A549 (cell line): ENCODE measurements around the gene SVIL. TPM values are rescaled to one million over a fixed set of nuclear protein-coding genes. Genes with fewer than 3 reads are reported as not detected.
A peak's percentile ranks its signal among the peaks of the same experiment; 100 is the strongest.

Experiments
- ATAC-seq, 2 experiments: fragments of 200-7000 bp in 1 of 2; fragments of >200 bp in 1 of 2; cut with Nextera tagmentation in 1 of 2; cut with Tn5 transposase in 1 of 2; 3 replicates each; pipeline versions ENCODE4 v1.8.0 to v1.9.1; 2018 to 2020; ENCODE audit warnings: mild to moderate bottlenecking in 1 of 2, moderate library complexity in 1 of 2
- CTCF ChIA-PET: fragments of 300-600 bp; sonication (Branson Sonifier 250); formaldehyde crosslinking; extraction: SDS; loops from one replicate; lab custom pipeline; 2021; ENCODE audit warnings: antibody characterized with exemption, inconsistent platforms; lab: Yijun Ruan, JAX
- POLR2A ChIA-PET: fragments of 350-600 bp; formaldehyde crosslinking; extraction: SDS; loops from one replicate; lab custom pipeline; 2021; ENCODE audit warnings: antibody characterized with exemption, inconsistent platforms; lab: Yijun Ruan, JAX
- DNase-seq, 2 experiments: peaks; one replicate each; pipeline versions ENCODE4 v3.0.0 to v3.0.0-alpha.2; 2011 to 2016; ENCODE audit warnings: low read depth in 1 of 2, low spot score in 1 of 2
- FAIRE-seq: peaks from 2 replicates; lab custom pipeline; 2011; peaks lifted over from hg19 to GRCh38; lab: Jason Lieb, UNC
- H3K27ac ChIP-seq, 2 experiments: fragments of >200 bp; sonication (Bioruptor Twin); formaldehyde crosslinking; 3 replicates each; pipeline ENCODE4 v1.5.1; 2016 to 2017
- H3K4me1 ChIP-seq: fragments of >200 bp; sonication (Bioruptor Twin); formaldehyde crosslinking; 3 replicates; pipeline ENCODE4 v1.6.1; 2016
- H3K4me2 ChIP-seq: fragments of >200 bp; sonication (Bioruptor Twin); formaldehyde crosslinking; 3 replicates; pipeline ENCODE4 v1.6.1; 2016
- H3K4me3 ChIP-seq: fragments of >200 bp; sonication (Bioruptor Twin); formaldehyde crosslinking; 3 replicates; pipeline ENCODE4 v1.5.1; 2016
- H3K9me3 ChIP-seq: fragments of >200 bp; sonication (Bioruptor Twin); formaldehyde crosslinking; 3 replicates; pipeline ENCODE4 v1.6.1; 2016
- CEBPB ChIP-seq, 2 experiments: fragments of >200 bp in 1 of 2; sonication (Bioruptor Twin) in 1 of 2; formaldehyde crosslinking in 1 of 2; IDR thresholded peaks; 2 replicates each; pipeline ENCODE4 v1.6.1; 2012 to 2016
- CHD2 ChIP-seq: fragments of 150-350 bp; IDR thresholded peaks from 2 replicates; pipeline ENCODE4 v1.6.1; 2014; ENCODE audit warnings: low read length; ENCODE audit not compliant: partially characterized antibody
- EP300 ChIP-seq, 2 experiments: fragments of >200 bp; sonication (Bioruptor Twin); formaldehyde crosslinking; IDR thresholded peaks; 2 replicates in 1 of 2; 3 replicates in 1 of 2; pipeline ENCODE4 v1.6.1; 2016 to 2017
- ESRRA ChIP-seq: fragments of 150-350 bp; IDR thresholded peaks from 2 replicates; pipeline ENCODE4 v1.6.1; 2014; ENCODE audit warnings: mild to moderate bottlenecking, low read length, borderline replicate concordance
- FOSB ChIP-seq: fragments of 250-450 bp; sonication (Bioruptor Pico); IDR thresholded peaks from 2 replicates; pipeline ENCODE4 v1.5.0; 2020; ENCODE audit warnings: mild to moderate bottlenecking, moderate library complexity
- HDAC2 ChIP-seq: fragments of 200-600 bp; sonication (generic); IDR thresholded peaks from 2 replicates; pipeline ENCODE4 v1.6.1; 2016
- HOXB13 ChIP-seq: fragments of 250-450 bp; sonication (Bioruptor Pico); IDR thresholded peaks from 2 replicates; pipeline ENCODE4 v1.5.0; 2020; ENCODE audit warnings: low read depth, mild to moderate bottlenecking, moderate library complexity
- KDM5A ChIP-seq: fragments of 200-600 bp; sonication (generic); IDR thresholded peaks from 2 replicates; pipeline ENCODE4 v1.6.1; 2016; ENCODE audit warnings: antibody characterized with exemption, mild to moderate bottlenecking
- NFE2L2 ChIP-seq: fragments of 150-350 bp; conservative IDR thresholded peaks from 2 replicates; pipeline ENCODE4 v1.6.1; 2014; ENCODE audit warnings: low read length
- POLR2A ChIP-seq: IDR thresholded peaks from 2 replicates; pipeline ENCODE4 v1.6.1; 2012; ENCODE audit warnings: mild to moderate bottlenecking, low read length
- RARB ChIP-seq: fragments of 250-450 bp; sonication (Bioruptor Pico); IDR thresholded peaks from 2 replicates; pipeline ENCODE4 v1.8.0; 2021; ENCODE audit warnings: mild to moderate bottlenecking, moderate library complexity
- RNF2 ChIP-seq: fragments of 200-600 bp; sonication (generic); IDR thresholded peaks from 2 replicates; pipeline ENCODE4 v1.6.1; 2016; ENCODE audit warnings: low read depth, mild to moderate bottlenecking, antibody characterized with exemption, moderate library complexity, borderline replicate concordance
- ZSCAN20 ChIP-seq: fragments of 250-450 bp; sonication (Bioruptor Pico); IDR thresholded peaks from 2 replicates; pipeline ENCODE4 v1.8.0; 2022; ENCODE audit warnings: mild to moderate bottlenecking, moderate library complexity
- WGBS: methylation state at CpG from one replicate; pipeline ENCODE4 v1.1.6; 2017; ENCODE audit errors: missing lambda C conversion rate; 5-methylcytosine and 5-hydroxymethylcytosine counted together
- polyA plus RNA-seq, 4 experiments: library from polyadenylated mRNA; depleted of rRNA in 3 of 4; stranded (reverse); fragments of >200 nt; fragmentation: RNase III in 1 of 4; extraction: RNeasy Plus Mini Kit Qiagen cat#74134 plus additional on column Dnase treatment in 1 of 4; gene quantifications; 2 replicates in 3 of 4; 3 replicates in 1 of 4; pipeline ENCODE4 v1.2.3, GENCODE V29; 2011 to 2017
- TF ChIP-seq, protein P1 (sequence below): fragments of 450-650 bp; IDR thresholded peaks from 2 replicates; pipeline ENCODE4 v1.6.1; 2014; ENCODE audit warnings: antibody characterized with exemption
- TF ChIP-seq, protein P2 (sequence below): fragments of 250-450 bp; sonication (Bioruptor Pico); IDR thresholded peaks from 2 replicates; pipeline ENCODE4 v1.5.0; 2020; ENCODE audit warnings: low read depth, mild to moderate bottlenecking, moderate library complexity
- TF ChIP-seq, protein P3 (sequence below): IDR thresholded peaks from 2 replicates; pipeline ENCODE4 v1.6.1; 2012
- TF ChIP-seq, protein P4 (sequence below): fragments of >200 bp; sonication (Bioruptor Twin); formaldehyde crosslinking; IDR thresholded peaks from 3 replicates; pipeline ENCODE4 v1.5.1; 2016
- TF ChIP-seq, protein P5 (sequence below): fragments of 200-600 bp; sonication (generic); IDR thresholded peaks from 2 replicates; pipeline ENCODE4 v1.6.1; 2016; ENCODE audit warnings: antibody characterized with exemption, mild to moderate bottlenecking, moderate library complexity

Gene SVIL
- polyA plus RNA-seq, 2 of the 4 experiments (the other 2 are of a cell fraction), result 12.0 to 20.4 TPM

DNA sequence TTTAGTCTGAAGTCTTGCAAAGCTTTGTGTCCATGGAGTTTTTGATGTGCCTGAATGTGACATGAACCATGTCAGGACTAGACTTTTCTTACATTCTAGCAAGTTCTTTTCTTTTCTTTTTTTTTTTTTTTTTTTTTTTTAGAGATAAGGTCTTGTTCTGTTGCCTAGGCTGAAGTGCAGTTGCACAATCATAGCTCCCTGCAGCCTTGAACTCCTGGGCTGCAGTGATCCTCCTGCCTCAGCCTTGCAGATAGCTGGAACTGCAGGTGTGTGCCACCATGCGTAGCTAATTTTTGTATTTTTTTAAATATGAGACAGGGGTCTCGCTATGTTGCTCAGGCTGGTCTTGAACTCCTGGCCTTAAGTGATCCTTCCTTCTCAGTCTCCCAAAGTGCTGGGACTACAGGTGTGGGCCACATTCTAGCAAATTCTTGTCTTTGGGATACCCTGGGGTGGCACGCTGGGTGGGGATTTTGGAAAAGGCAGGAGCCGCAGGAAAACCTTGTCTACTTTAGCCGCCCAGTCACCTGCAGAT, 152.8 kb downstream of the SVIL start:
- FAIRE-seq, result no peak
- no peak for TF ChIP-seq ESRRA
- TF ChIP-seq POLR2A, result no peak
- peak in 1 of 2 experiments; percentile 17; a peak in 1 of 4 replicates for TF ChIP-seq CEBPB (IDR thresholded peaks at IDR 0.05)

DNA sequence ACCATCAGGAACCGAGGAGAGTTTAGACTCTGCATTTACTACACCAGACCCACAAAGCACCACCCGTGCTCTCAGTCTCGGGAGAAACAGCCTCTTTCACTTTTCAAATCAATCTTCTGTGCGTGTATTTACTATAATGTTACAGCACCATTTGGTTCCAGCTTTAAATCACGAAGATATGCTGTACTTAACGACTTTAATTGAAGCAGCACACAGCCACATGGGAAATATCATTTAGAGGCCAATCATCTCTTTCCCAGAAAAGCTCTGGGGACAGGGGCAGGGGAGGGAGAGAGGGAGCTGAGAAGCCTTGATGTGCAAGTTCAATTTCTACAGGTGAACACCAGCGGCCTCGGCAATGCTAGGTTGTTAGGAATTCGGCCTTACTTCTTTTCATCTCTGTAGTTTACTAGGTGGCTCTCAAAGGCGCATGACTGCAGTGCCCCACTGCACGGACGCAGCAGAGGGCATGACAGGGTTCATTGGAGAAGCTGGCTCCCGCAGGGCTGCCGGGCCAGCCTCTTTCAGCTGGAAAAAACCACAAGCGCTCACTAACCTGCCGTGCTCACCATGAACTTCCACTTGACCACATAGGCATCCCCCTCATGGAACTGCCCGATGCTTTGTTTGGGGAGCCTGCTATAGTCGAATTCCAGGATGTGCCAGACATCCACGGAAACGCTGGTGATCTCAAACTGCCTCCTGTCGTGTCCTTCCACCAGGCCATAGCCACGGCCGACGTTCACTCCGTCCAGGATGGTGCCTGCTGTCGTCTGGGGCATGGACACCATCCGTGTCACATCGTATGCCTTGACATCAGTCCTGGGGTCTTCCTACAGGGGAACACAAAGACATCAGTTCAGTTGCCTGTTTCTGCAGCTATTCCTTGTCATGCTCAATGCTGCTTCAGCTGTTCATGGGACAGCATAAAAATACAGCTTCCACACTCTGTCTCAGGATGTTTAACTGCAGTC, 154.5 kb downstream of the SVIL start:
- no peaks in the 10 kb centered on the region for H3K9me3 ChIP-seq
- 85% methylated on average over 27 of the region's 28 CpGs for WGBS
- POLR2A ChIA-PET, result no interaction called here
- DNase-seq (no peak), ATAC-seq (no peak), FAIRE-seq (no peak)
- H3K4me1 ChIP-seq, result no peaks in the 10 kb centered on the region
- H3K4me2 ChIP-seq, result no peak overlapping the region
- no peak overlapping the region for H3K4me3 ChIP-seq
- no peak overlapping the region for H3K27ac ChIP-seq
- CTCF ChIA-PET, result interaction anchor here (0.6 to 4.3 kb wide), 6 partner anchors 10 to 816 kb away, joined by 3 to 17 read pairs (median 4); no protein-coding TSS in a partner anchor
- TF ChIP-seq FOSB (no peak), RARB (CRISPR knock-in tag) (no peak), CHD2 (no peak), EP300 (IDR thresholded peaks at IDR 0.05) (no peak), ZSCAN20 (CRISPR knock-in tag) (no peak), HDAC2 (no peak), KDM5A (no peak), RNF2 (no peak), HOXB13 (CRISPR knock-in tag) (no peak), POLR2A (no peak), NFE2L2 (no peak)
- TF ChIP-seq, protein P1, sequence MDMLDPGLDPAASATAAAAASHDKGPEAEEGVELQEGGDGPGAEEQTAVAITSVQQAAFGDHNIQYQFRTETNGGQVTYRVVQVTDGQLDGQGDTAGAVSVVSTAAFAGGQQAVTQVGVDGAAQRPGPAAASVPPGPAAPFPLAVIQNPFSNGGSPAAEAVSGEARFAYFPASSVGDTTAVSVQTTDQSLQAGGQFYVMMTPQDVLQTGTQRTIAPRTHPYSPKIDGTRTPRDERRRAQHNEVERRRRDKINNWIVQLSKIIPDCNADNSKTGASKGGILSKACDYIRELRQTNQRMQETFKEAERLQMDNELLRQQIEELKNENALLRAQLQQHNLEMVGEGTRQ, result no peak
- TF ChIP-seq, protein P2, sequence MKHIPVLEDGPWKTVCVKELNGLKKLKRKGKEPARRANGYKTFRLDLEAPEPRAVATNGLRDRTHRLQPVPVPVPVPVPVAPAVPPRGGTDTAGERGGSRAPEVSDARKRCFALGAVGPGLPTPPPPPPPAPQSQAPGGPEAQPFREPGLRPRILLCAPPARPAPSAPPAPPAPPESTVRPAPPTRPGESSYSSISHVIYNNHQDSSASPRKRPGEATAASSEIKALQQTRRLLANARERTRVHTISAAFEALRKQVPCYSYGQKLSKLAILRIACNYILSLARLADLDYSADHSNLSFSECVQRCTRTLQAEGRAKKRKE, result no peak
- TF ChIP-seq, protein P3, sequence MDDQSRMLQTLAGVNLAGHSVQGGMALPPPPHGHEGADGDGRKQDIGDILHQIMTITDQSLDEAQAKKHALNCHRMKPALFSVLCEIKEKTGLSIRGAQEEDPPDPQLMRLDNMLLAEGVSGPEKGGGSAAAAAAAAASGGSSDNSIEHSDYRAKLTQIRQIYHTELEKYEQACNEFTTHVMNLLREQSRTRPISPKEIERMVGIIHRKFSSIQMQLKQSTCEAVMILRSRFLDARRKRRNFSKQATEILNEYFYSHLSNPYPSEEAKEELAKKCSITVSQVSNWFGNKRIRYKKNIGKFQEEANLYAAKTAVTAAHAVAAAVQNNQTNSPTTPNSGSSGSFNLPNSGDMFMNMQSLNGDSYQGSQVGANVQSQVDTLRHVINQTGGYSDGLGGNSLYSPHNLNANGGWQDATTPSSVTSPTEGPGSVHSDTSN, result no peak
- TF ChIP-seq, protein P4, sequence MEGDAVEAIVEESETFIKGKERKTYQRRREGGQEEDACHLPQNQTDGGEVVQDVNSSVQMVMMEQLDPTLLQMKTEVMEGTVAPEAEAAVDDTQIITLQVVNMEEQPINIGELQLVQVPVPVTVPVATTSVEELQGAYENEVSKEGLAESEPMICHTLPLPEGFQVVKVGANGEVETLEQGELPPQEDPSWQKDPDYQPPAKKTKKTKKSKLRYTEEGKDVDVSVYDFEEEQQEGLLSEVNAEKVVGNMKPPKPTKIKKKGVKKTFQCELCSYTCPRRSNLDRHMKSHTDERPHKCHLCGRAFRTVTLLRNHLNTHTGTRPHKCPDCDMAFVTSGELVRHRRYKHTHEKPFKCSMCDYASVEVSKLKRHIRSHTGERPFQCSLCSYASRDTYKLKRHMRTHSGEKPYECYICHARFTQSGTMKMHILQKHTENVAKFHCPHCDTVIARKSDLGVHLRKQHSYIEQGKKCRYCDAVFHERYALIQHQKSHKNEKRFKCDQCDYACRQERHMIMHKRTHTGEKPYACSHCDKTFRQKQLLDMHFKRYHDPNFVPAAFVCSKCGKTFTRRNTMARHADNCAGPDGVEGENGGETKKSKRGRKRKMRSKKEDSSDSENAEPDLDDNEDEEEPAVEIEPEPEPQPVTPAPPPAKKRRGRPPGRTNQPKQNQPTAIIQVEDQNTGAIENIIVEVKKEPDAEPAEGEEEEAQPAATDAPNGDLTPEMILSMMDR, result no peak
- TF ChIP-seq, protein P5, sequence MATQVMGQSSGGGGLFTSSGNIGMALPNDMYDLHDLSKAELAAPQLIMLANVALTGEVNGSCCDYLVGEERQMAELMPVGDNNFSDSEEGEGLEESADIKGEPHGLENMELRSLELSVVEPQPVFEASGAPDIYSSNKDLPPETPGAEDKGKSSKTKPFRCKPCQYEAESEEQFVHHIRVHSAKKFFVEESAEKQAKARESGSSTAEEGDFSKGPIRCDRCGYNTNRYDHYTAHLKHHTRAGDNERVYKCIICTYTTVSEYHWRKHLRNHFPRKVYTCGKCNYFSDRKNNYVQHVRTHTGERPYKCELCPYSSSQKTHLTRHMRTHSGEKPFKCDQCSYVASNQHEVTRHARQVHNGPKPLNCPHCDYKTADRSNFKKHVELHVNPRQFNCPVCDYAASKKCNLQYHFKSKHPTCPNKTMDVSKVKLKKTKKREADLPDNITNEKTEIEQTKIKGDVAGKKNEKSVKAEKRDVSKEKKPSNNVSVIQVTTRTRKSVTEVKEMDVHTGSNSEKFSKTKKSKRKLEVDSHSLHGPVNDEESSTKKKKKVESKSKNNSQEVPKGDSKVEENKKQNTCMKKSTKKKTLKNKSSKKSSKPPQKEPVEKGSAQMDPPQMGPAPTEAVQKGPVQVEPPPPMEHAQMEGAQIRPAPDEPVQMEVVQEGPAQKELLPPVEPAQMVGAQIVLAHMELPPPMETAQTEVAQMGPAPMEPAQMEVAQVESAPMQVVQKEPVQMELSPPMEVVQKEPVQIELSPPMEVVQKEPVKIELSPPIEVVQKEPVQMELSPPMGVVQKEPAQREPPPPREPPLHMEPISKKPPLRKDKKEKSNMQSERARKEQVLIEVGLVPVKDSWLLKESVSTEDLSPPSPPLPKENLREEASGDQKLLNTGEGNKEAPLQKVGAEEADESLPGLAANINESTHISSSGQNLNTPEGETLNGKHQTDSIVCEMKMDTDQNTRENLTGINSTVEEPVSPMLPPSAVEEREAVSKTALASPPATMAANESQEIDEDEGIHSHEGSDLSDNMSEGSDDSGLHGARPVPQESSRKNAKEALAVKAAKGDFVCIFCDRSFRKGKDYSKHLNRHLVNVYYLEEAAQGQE, result no peak

More for the DNA sequence above, 152.8 kb downstream of the SVIL start:
- DNase-seq, result no peak
- Histone ChIP-seq H3K27ac (no peak overlapping the region), H3K4me3 (no peak overlapping the region), H3K9me3 (no peaks in the 10 kb centered on the region), H3K4me1 (no peaks in the 10 kb centered on the region), H3K4me2 (no peak overlapping the region)
- no peak for ATAC-seq
- POLR2A ChIA-PET, result interaction anchor here (0.7 kb wide), 1 partner anchor 1040 kb away, joined by 4 read pairs; no protein-coding TSS in a partner anchor
- CTCF ChIA-PET, result interaction anchor here (1.0 to 2.0 kb wide), 7 partner anchors 10 to 818 kb away, joined by 3 to 15 read pairs (median 3); no protein-coding TSS in a partner anchor
- WGBS, result 90% methylated on average over 5 of the region's 5 CpGs
